Measurements from ENCODE around the gene NR1I2.
A peak's percentile ranks its signal among the peaks of the same experiment; 100 is the strongest.

The NR1I2 gene

DNA sequence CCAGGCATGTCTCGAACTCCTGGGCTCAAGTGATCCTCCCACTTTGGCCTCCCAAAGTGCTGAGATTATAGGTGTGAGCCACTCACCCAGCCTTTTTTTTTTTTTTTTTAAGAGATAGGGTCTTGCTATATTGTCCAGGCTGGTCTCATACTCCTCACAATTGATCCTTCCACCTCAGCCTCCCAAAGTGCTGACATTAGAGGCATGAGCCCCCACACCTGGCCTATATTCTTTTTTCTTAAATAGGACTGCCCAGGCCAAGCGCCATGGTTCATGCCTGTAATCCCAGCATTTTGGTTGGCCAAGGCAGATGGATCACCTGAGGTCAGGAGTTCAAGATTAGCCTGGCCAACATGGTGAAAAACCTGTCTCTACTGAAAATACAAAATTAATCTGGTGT, 12.5 kb downstream of the NR1I2 start:
- no peak for TF ChIP-seq GATA1 (IDR thresholded peaks at IDR 0.05; ENCODE audit: low read depth, low read length)
- TF ChIP-seq POLR2A (IDR thresholded peaks at IDR 0.05; ENCODE audit: low read length): no peak
- no peak for DNase-seq

- peak; percentile 82 to 88 for DNase-seq
- no peak for TF ChIP-seq GATA1 (IDR thresholded peaks at IDR 0.05; ENCODE audit: low read depth, low read length)
- peak; percentile 24 for TF ChIP-seq POLR2A (IDR thresholded peaks at IDR 0.05; ENCODE audit: low read length)
Measured at GRCh38 chr3:119794971-119795612, 13.2 kb downstream of the NR1I2 start.

DNA sequence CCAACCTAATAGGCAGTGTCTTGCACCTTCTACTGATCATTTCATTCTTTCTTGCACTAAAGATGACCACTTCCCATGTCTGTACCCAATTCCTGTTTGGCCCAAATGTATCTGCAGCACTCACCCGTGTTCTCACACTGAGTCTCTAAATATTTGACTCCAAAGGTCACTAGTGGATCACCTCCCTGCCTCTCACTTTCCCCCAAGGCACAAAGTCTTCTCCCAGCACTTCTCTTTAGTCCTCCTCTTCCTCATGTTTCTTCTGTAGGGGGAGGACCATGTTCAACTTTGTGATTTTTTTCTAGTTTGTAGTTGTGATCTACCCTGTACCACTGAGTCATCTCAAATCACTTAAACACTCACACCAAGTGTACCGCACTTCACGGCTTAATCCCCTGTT, 13.9 kb downstream of the NR1I2 start:
- peak in 1 of 2 experiments; percentile 16 for DNase-seq
- TF ChIP-seq POLR2A (IDR thresholded peaks at IDR 0.05; ENCODE audit: low read length): no peak
- no peak for TF ChIP-seq GATA1 (IDR thresholded peaks at IDR 0.05; ENCODE audit: low read depth, low read length)

- TF ChIP-seq POLR2A (IDR thresholded peaks at IDR 0.05; ENCODE audit: low read length): no peak
- TF ChIP-seq GATA1 (IDR thresholded peaks at IDR 0.05; ENCODE audit: low read depth, low read length): no peak
Measured at GRCh38 chr3:119796368-119796767, 14.5 kb downstream of the NR1I2 start.

DNA sequence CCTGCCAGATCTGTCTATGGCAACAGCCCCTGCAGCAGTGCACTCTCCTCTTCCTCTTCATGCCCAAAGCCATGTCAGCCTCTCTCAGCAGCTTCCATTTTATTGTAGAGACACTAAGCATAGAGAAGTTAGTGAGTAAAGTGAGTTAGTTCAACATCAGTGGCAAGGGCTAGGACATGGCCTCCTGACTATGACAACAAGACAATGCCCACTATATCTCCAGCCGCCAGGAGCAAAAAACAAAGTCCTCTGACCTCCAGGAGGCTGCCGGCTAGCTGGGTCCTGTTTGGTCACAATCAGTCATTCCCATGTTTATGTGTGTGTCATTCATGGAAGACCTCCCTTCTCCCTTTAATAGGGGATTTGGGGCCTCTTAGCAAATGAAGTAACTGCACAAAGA, 14.9 kb downstream of the NR1I2 start:
- TF ChIP-seq POLR2A (IDR thresholded peaks at IDR 0.05; ENCODE audit: low read length): no peak
- no peak for TF ChIP-seq GATA1 (IDR thresholded peaks at IDR 0.05; ENCODE audit: low read depth, low read length)
- no peak for DNase-seq

More at GRCh38 chr3:119796368-119796767, 14.5 kb downstream of the NR1I2 start:
- DNase-seq: no peak

GRCh38 chr3:119800844-119801243, 18.9 kb downstream of the NR1I2 start:
- TF ChIP-seq GATA1 (IDR thresholded peaks at IDR 0.05; ENCODE audit: low read depth, low read length) (no peak), POLR2A (IDR thresholded peaks at IDR 0.05; ENCODE audit: low read length) (no peak)
- DNase-seq: no peak

DNA sequence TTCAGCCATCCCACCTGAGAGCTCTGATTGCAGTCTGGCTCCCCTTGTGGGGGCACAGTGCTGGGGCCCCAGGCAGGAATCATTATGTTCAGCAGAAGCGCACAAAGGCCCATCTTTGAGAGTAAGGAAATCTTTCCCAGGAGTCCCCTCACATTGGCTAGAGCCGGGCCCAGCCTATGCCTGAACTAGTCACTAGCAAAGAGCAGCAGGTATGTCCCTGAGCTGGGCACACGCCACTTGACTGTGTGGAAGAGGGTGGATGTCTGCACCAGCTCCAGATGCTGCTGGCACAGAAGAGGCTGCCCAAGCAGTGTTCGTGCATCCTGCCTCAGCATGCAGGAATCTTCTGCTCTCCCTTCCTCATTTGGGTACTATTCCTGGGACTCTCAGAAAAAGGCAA, 26.3 kb downstream of the NR1I2 start:
- TF ChIP-seq GATA1 (IDR thresholded peaks at IDR 0.05; ENCODE audit: low read depth, low read length) (no peak), POLR2A (IDR thresholded peaks at IDR 0.05; ENCODE audit: low read length) (no peak)
- no peak for DNase-seq

DNA sequence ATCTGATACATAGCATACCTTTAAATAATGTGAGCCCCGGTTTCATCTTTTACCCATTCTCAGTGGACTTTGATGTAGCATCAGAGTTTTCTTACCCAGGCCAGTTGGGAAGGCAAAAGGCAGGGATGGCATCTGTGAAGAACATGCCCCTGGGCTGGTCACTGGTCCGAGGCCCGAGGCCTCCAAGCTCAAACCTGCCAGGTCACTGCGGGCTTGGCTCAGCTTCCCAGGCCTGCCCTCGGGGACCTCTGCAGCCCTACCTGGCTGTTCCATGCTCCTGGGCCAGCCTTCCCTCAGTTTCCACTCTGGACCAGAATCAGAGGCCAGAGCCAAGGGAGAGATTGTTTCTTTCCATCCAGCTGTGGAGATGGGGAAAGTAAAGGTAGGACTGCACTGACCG, 26.9 kb downstream of the NR1I2 start:
- TF ChIP-seq GATA1 (IDR thresholded peaks at IDR 0.05; ENCODE audit: low read depth, low read length): no peak
- no peak for TF ChIP-seq POLR2A (IDR thresholded peaks at IDR 0.05; ENCODE audit: low read length)
- DNase-seq: no peak

GRCh38 chr3:119809249-119810017, 27.5 kb downstream of the NR1I2 start:
- no peak for DNase-seq

DNA sequence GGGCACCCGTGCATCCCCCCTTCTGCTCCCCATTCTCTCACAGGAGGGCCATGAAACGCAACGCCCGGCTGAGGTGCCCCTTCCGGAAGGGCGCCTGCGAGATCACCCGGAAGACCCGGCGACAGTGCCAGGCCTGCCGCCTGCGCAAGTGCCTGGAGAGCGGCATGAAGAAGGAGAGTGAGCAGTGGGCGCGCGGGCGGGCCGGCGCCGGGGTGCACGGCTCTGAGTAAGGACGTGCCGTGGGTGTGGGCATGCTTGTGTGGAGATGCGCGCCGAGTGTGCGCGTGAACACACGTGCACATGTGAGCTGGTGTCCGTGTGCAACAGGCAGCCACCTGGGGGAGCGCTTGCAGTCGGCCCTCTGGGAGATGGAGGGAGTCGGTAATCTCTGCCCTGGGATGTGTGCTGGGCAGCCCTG, 28.1 kb downstream of the NR1I2 start:
- peak; percentile 37 to 49 for DNase-seq
- no peak for TF ChIP-seq POLR2A (IDR thresholded peaks at IDR 0.05; ENCODE audit: low read length)
- TF ChIP-seq GATA1 (IDR thresholded peaks at IDR 0.05; ENCODE audit: low read depth, low read length): no peak

More at GRCh38 chr3:119809249-119810017, 27.5 kb downstream of the NR1I2 start:
- TF ChIP-seq GATA1 (IDR thresholded peaks at IDR 0.05; ENCODE audit: low read depth, low read length): no peak
- no peak for TF ChIP-seq POLR2A (IDR thresholded peaks at IDR 0.05; ENCODE audit: low read length)

DNA sequence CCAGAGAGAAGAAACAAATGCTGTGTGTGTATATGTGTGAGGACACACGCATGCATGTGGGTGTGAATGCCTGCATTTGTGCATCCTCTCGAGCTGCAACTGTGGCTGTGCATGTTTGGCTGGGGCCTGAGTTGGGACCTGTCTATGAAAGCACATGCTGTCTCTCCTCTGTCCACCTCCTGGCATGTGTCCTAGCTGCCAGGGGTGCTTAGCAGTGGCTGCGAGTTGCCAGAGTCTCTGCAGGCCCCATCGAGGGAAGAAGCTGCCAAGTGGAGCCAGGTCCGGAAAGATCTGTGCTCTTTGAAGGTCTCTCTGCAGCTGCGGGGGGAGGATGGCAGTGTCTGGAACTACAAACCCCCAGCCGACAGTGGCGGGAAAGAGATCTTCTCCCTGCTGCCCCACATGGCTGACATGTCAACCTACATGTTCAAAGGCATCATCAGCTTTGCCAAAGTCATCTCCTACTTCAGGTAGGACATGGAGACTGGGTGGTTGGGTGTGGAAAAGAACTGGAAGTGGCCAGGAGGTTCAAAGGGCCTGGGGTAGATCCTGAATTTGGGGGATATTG, 30.7 kb downstream of the NR1I2 start:
- DNase-seq: no peak
- TF ChIP-seq POLR2A (IDR thresholded peaks at IDR 0.05; ENCODE audit: low read length) (no peak), GATA1 (IDR thresholded peaks at IDR 0.05; ENCODE audit: low read depth, low read length) (no peak)

DNA sequence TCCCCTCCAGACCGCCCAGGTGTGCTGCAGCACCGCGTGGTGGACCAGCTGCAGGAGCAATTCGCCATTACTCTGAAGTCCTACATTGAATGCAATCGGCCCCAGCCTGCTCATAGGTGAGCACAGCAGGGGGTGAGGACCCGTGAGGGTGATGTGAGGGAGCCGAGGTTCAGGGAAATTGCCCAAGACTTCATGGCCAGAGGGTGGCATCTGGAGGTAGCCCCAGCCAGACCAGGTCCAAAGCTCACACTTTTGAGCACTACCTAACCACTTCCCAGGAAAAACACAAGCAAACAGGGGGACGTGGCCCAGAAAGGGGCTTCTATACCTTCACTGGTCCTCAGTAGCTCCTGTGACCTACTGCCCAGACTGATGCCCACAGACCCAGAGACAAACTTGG, 33.8 kb downstream of the NR1I2 start:
- TF ChIP-seq POLR2A (IDR thresholded peaks at IDR 0.05; ENCODE audit: low read length) (no peak), GATA1 (IDR thresholded peaks at IDR 0.05; ENCODE audit: low read depth, low read length) (no peak)
- no peak for DNase-seq

DNA sequence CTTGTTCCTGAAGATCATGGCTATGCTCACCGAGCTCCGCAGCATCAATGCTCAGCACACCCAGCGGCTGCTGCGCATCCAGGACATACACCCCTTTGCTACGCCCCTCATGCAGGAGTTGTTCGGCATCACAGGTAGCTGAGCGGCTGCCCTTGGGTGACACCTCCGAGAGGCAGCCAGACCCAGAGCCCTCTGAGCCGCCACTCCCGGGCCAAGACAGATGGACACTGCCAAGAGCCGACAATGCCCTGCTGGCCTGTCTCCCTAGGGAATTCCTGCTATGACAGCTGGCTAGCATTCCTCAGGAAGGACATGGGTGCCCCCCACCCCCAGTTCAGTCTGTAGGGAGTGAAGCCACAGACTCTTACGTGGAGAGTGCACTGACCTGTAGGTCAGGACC, 35.2 kb downstream of the NR1I2 start:
- no peak for TF ChIP-seq GATA1 (IDR thresholded peaks at IDR 0.05; ENCODE audit: low read depth, low read length)
- no peak for TF ChIP-seq POLR2A (IDR thresholded peaks at IDR 0.05; ENCODE audit: low read length)
- DNase-seq: no peak

DNA sequence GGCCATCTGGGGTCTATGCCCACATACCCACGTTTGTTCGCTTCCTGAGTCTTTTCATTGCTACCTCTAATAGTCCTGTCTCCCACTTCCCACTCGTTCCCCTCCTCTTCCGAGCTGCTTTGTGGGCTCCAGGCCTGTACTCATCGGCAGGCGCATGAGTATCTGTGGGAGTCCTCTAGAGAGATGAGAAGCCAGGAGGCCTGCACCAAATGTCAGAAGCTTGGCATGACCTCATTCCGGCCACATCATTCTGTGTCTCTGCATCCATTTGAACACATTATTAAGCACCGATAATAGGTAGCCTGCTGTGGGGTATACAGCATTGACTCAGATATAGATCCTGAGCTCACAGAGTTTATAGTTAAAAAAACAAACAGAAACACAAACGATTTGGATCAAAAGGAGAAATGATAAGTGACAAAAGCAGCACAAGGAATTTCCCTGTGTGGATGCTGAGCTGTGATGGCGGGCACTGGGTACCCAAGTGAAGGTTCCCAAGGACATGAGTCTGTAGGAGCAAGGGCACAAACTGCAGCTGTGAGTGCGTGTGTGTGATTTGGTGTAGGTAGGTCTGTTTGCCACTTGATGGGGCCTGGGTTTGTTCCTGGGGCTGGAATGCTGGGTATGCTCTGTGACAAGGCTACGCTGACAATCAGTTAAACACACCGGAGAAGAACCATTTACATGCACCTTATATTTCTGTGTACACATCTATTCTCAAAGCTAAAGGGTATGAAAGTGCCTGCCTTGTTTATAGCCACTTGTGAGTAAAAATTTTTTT, 35.9 kb downstream of the NR1I2 start:
- no peak for DNase-seq

More for the DNA sequence above, 35.9 kb downstream of the NR1I2 start:
- TF ChIP-seq POLR2A (IDR thresholded peaks at IDR 0.05; ENCODE audit: low read length): no peak
